GM12892 (cell line): ENCODE measurements around the gene ATP8B1.

Source experiments
- POLR2A ChIP-seq: IDR thresholded peaks from 2 replicates; pipeline ENCODE4 v1.6.1; 2011; ENCODE audit warnings: low read depth, low read length, control low read depth
- POLR2AphosphoS5 ChIP-seq: IDR thresholded peaks from 2 replicates; pipeline ENCODE4 v1.6.1; 2011; ENCODE audit warnings: low read depth, low read length, control low read depth
- TAF1 ChIP-seq: IDR thresholded peaks from 2 replicates; pipeline ENCODE4 v1.6.1; 2011; ENCODE audit warnings: low read depth, mild to moderate bottlenecking, control low read depth, low read length, borderline replicate concordance

GRCh38 chr18:57771193-57771592, 31.9 kb downstream of the ATP8B1 start:
- TF ChIP-seq POLR2AphosphoS5 (no peak), TAF1 (no peak), POLR2A (no peak)
